ENCODE results near the gene MSI2. TPM values are rescaled to one million over a fixed set of nuclear protein-coding genes. Genes with fewer than 3 reads are reported as not detected.

MSI2 gene
- total and polyA plus RNA-seq, 7 donors = 37.6 to 133 (median 87.1) TPM

- 79 to 91% (median 82%) methylated on average over 5 of the region's 5 CpGs for WGBS, 3 donors
- no peak for ATAC-seq
- Histone ChIP-seq H3K9me3 (no peaks in the 10 kb centered on the region), H3K4me1 (peaks cover 36% of the 10 kb centered on the region), H3K27me3 (ENCODE audit: insufficient read depth in 3 of 3, low read length in 2 of 3) (no peaks in the 10 kb centered on the region), H3K4me3 (no peak overlapping the region), H3K36me3 (ENCODE audit: insufficient read depth in 1 of 2, low read depth in 1 of 2) (no peaks in the 10 kb centered on the region), H3K27ac (peak overlapping the region; percentile 83)
- no peak for TF ChIP-seq CTCF (IDR thresholded peaks at IDR 0.05)
- no peak for DNase-seq
- intact Hi-C loops (cut with DNase I) = loop anchor here in 1 of 2 donors (10.0 kb wide), 2 partner anchors 231 to 469 kb away; no protein-coding TSS in a partner anchor
Observed at GRCh38 chr17:57603978-57604377, 347.7 kb downstream of the MSI2 start.

GRCh38 chr17:57604771-57605674 is 348.7 kb downstream of the MSI2 start:
- no peaks in the 10 kb centered on the region for H3K27me3 ChIP-seq (ENCODE audit: insufficient read depth in 3 of 3, low read length in 2 of 3)
- H3K4me1 ChIP-seq = peaks cover 40% of the 10 kb centered on the region
- no peak for TF ChIP-seq CTCF (IDR thresholded peaks at IDR 0.05)
- ATAC-seq (peak; percentile 37 to 70 (median 48)), DNase-seq (peak in 1 of 2 donors; percentile 67)
- peak overlapping the region; percentile 83 for H3K27ac ChIP-seq
- H3K4me3 ChIP-seq = peak overlapping the region; percentile 22
- H3K36me3 ChIP-seq (ENCODE audit: insufficient read depth in 1 of 2, low read depth in 1 of 2) = no peaks in the 10 kb centered on the region
- intact Hi-C loops (cut with DNase I) = loop anchor here (5.0 to 10.0 kb wide), 3 partner anchors 57 to 470 kb away; no protein-coding TSS in a partner anchor
- WGBS, 3 donors = 18 to 32% (median 25%) methylated on average over 24 of the region's 24 CpGs
- no peaks in the 10 kb centered on the region for H3K9me3 ChIP-seq

GRCh38 chr17:57605675-57606105 is 349.4 kb downstream of the MSI2 start:
- H3K9me3 ChIP-seq = no peaks in the 10 kb centered on the region
- no peak for DNase-seq
- H3K27ac ChIP-seq = peak overlapping the region; percentile 83
- H3K36me3 ChIP-seq (ENCODE audit: insufficient read depth in 1 of 2, low read depth in 1 of 2) = no peaks in the 10 kb centered on the region
- intact Hi-C loops (cut with DNase I) = loop anchor here (5.0 to 10.0 kb wide), 3 partner anchors 57 to 471 kb away; no protein-coding TSS in a partner anchor
- no peak for TF ChIP-seq CTCF (IDR thresholded peaks at IDR 0.05)
- H3K4me1 ChIP-seq = peaks cover 40% of the 10 kb centered on the region
- WGBS, 3 donors = 33 to 59% (median 40%) methylated on average over 5 of the region's 5 CpGs
- peak overlapping the region; percentile 22 for H3K4me3 ChIP-seq
- ATAC-seq = peak; percentile 7 to 41 (median 8)
- no peaks in the 10 kb centered on the region for H3K27me3 ChIP-seq (ENCODE audit: insufficient read depth in 3 of 3, low read length in 2 of 3)

- DNase-seq (peak in 1 of 2 donors; percentile 4), ATAC-seq (peak in 3 of 4 donors; percentile 23 to 54 (median 41))
- Histone ChIP-seq H3K27me3 (ENCODE audit: insufficient read depth in 3 of 3, low read length in 2 of 3) (no peaks in the 10 kb centered on the region), H3K4me1 (peaks cover 40% of the 10 kb centered on the region), H3K27ac (peak overlapping the region; percentile 83), H3K4me3 (no peak overlapping the region), H3K9me3 (no peaks in the 10 kb centered on the region), H3K36me3 (ENCODE audit: insufficient read depth in 1 of 2, low read depth in 1 of 2) (no peaks in the 10 kb centered on the region)
- 55 to 76% (median 55%) methylated on average over 6 of the region's 6 CpGs for WGBS, 3 donors
- no peak for TF ChIP-seq CTCF (IDR thresholded peaks at IDR 0.05)
- intact Hi-C loops (cut with DNase I) = loop anchor here (5.0 to 10.0 kb wide), 3 partner anchors 56 to 471 kb away; no protein-coding TSS in a partner anchor
Observed at GRCh38 chr17:57606111-57606875, 350.0 kb downstream of the MSI2 start.

Measured in psoas muscle (tissue), 8 donors.